HepG2 (cell line): ENCODE data around the gene SEPTIN10. TPM values are rescaled to one million over a fixed set of nuclear protein-coding genes. Genes with fewer than 3 reads are reported as not detected.

ENCODE experiments used
- ADNP ChIP-seq: sonication (generic); formaldehyde crosslinking; IDR thresholded peaks from 2 replicates; pipeline ENCODE4 v1.4.0; 2020; ENCODE audit warnings: missing genetic modification reagents
- BHLHE40 ChIP-seq: IDR thresholded peaks from 2 replicates; pipeline ENCODE4 v1.6.1; 2011; ENCODE audit warnings: low read length, improper control_type of control experiment
- BRD4 ChIP-seq: sonication (generic); formaldehyde crosslinking; IDR thresholded peaks from 2 replicates; pipeline ENCODE4 v1.4.0; 2020; ENCODE audit warnings: missing genetic modification reagents
- GLI4 ChIP-seq: sonication (generic); formaldehyde crosslinking; IDR thresholded peaks from 2 replicates; pipeline ENCODE4 v1.5.1; 2020; ENCODE audit warnings: missing genetic modification reagents, mild to moderate bottlenecking, moderate library complexity, borderline replicate concordance
- KLF13 ChIP-seq: sonication (generic); formaldehyde crosslinking; IDR thresholded peaks from 2 replicates; pipeline ENCODE4 v1.4.0; 2020; ENCODE audit warnings: mild to moderate bottlenecking, missing genetic modification reagents
- MED8 ChIP-seq: sonication (generic); formaldehyde crosslinking; IDR thresholded peaks from 2 replicates; pipeline ENCODE4 v1.8.1; 2023; ENCODE audit warnings: mild to moderate bottlenecking, missing genetic modification reagents; ENCODE audit not compliant: insufficient replicate concordance
- MIXL1 ChIP-seq: IDR thresholded peaks from 2 replicates; pipeline ENCODE4 v1.6.1; 2016
- SMC3 ChIP-seq: IDR thresholded peaks from 2 replicates; pipeline ENCODE4 v1.6.1; 2011; ENCODE audit warnings: low read length, improper control_type of control experiment
- YEATS2 ChIP-seq: sonication (generic); formaldehyde crosslinking; IDR thresholded peaks from 2 replicates; pipeline ENCODE4 v1.4.0; 2020; ENCODE audit warnings: missing genetic modification reagents, borderline replicate concordance
- ZFYVE20 ChIP-seq: sonication (generic); formaldehyde crosslinking; IDR thresholded peaks from 2 replicates; pipeline ENCODE4 v1.8.0; 2023; ENCODE audit warnings: low read depth, mild to moderate bottlenecking, moderate library complexity, missing genetic modification reagents, borderline replicate concordance
- ZMYM4 ChIP-seq: sonication (generic); formaldehyde crosslinking; IDR thresholded peaks from 2 replicates; pipeline ENCODE4 v1.8.1; 2023; ENCODE audit warnings: mild to moderate bottlenecking, missing genetic modification reagents
- ZNF10 ChIP-seq: sonication (generic); formaldehyde crosslinking; IDR thresholded peaks from 2 replicates; pipeline ENCODE4 v1.4.0; 2020; ENCODE audit warnings: mild to moderate bottlenecking, low read depth, missing genetic modification reagents, borderline replicate concordance
- ZNF382 ChIP-seq: sonication (generic); formaldehyde crosslinking; IDR thresholded peaks from 2 replicates; pipeline ENCODE4 v1.5.0; 2020; ENCODE audit warnings: missing genetic modification reagents, mild to moderate bottlenecking, borderline replicate concordance
- ZNF629 ChIP-seq: sonication (generic); formaldehyde crosslinking; conservative IDR thresholded peaks from 2 replicates; pipeline ENCODE4 v1.5.0; 2020; ENCODE audit warnings: missing genetic modification reagents
- ZNF749 ChIP-seq: sonication (generic); formaldehyde crosslinking; IDR thresholded peaks from 2 replicates; pipeline ENCODE4 v1.8.0; 2022; ENCODE audit warnings: mild to moderate bottlenecking, missing genetic modification reagents, moderate library complexity, borderline replicate concordance
- ZNF761 ChIP-seq: sonication (generic); formaldehyde crosslinking; conservative IDR thresholded peaks from 2 replicates; pipeline ENCODE4 v1.4.0; 2020; ENCODE audit warnings: mild to moderate bottlenecking, missing genetic modification reagents
- ZNF879 ChIP-seq: sonication (generic); formaldehyde crosslinking; IDR thresholded peaks from 2 replicates; pipeline ENCODE4 v1.8.1; 2023; ENCODE audit warnings: missing genetic modification reagents
- polyA plus RNA-seq, 8 experiments: library from polyadenylated mRNA; depleted of rRNA in 3 of 8; stranded (reverse) in 7 of 8; unstranded in 1 of 8; fragments of >200 nt; fragmentation: Illumina TruSeq in 4 of 8; extraction: Trizol in 4 of 8; gene quantifications; 2 replicates each; pipeline versions ENCODE4 v1.2.1 to v1.2.3, GENCODE V29; 2011 to 2016; ENCODE audit warnings: low read depth in 4 of 8, missing spikeins in 1 of 8, mixed read lengths in 1 of 8; ENCODE audit not compliant: insufficient read depth in 1 of 8
- total RNA-seq, 5 experiments: library from RNA; depleted of rRNA; stranded (reverse); fragments of >200 nt; fragmentation: Illumina TruSeq; extraction: Trizol; gene quantifications; 2 replicates each; pipeline ENCODE4 v1.2.3, GENCODE V29; 2016; ENCODE audit warnings: low read depth in 1 of 5
- TF ChIP-seq, protein P1 (sequence below): sonication (generic); formaldehyde crosslinking; IDR thresholded peaks from 2 replicates; pipeline ENCODE4 v1.8.1; 2023; ENCODE audit warnings: mild to moderate bottlenecking, missing genetic modification reagents
- TF ChIP-seq, protein P2 (sequence below): sonication (generic); formaldehyde crosslinking; IDR thresholded peaks from 2 replicates; pipeline ENCODE4 v1.8.0; 2022; ENCODE audit warnings: mild to moderate bottlenecking, missing genetic modification reagents, moderate library complexity
- TF ChIP-seq, protein P3 (sequence below): sonication (generic); formaldehyde crosslinking; IDR thresholded peaks from 2 replicates; pipeline ENCODE4 v1.4.0; 2020; ENCODE audit warnings: missing genetic modification reagents; ENCODE audit errors: not compliant biosample characterization
- TF ChIP-seq, protein P4 (sequence below): sonication (generic); formaldehyde crosslinking; IDR thresholded peaks from 2 replicates; pipeline ENCODE4 v1.4.0; 2020; ENCODE audit warnings: mild to moderate bottlenecking, missing genetic modification reagents, borderline replicate concordance

SEPTIN10 gene
- total and polyA plus RNA-seq, 2 of the 13 experiments (the other 11 are each of a cell fraction or from before 2014, with no cell fraction given) = 45.8 to 67.5 TPM

DNA sequence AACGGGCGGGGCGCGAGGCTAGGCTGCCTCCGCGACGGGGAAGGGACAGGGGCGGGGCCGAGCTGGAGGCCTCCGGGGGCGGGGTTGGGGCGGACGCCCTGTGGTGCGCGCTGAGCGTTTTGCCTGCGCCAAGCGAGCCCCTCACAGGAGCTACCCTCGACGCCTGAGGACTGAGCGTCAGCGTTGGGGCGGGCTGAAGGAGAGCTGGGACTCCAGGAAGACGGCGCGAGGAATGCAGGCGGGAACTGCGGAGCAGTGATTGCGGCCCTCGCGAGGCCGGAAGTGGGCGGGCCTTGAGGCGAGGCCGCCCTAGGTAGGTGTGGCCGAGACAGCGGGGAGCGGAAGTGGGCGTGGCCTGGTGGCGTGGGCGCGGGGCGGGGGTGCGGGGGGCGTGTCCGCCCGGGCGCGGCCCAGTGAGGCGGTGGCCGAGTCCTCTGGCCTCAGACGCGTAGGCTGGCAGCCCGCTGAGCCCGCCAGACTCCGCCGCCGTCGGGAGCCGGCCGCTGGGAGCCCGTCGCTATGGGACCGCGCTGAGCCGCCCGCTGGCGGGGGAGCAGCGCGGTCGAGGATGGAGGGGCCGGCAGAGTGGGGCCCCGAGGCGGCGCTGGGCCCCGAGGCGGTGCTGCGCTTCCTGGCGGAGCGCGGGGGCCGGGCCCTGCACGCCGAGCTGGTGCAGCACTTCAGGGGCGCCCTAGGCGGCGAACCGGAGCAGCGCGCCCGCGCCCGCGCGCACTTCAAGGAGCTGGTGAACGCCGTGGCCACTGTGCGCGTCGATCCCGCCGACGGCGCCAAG, at the start of gene SEPTIN10, which contains the start of gene SOWAHC (continued):
- TF ChIP-seq, protein P1, sequence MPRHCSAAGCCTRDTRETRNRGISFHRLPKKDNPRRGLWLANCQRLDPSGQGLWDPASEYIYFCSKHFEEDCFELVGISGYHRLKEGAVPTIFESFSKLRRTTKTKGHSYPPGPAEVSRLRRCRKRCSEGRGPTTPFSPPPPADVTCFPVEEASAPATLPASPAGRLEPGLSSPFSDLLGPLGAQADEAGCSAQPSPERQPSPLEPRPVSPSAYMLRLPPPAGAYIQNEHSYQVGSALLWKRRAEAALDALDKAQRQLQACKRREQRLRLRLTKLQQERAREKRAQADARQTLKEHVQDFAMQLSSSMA (CRISPR knock-in tag) = peak; percentile 86
- TF ChIP-seq, protein P2, sequence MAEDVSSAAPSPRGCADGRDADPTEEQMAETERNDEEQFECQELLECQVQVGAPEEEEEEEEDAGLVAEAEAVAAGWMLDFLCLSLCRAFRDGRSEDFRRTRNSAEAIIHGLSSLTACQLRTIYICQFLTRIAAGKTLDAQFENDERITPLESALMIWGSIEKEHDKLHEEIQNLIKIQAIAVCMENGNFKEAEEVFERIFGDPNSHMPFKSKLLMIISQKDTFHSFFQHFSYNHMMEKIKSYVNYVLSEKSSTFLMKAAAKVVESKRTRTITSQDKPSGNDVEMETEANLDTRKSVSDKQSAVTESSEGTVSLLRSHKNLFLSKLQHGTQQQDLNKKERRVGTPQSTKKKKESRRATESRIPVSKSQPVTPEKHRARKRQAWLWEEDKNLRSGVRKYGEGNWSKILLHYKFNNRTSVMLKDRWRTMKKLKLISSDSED (CRISPR knock-in tag) = no peak
- TF ChIP-seq BHLHE40 (no peak), MED8 (CRISPR knock-in tag) (no peak), ZNF749 (CRISPR knock-in tag) (peak; percentile 74), ZNF879 (peak; percentile 88; the same call in 1 of the 2 replicates), ZNF629 (peak; percentile 59; the same call in 1 of the 2 replicates), ZMYM4 (CRISPR knock-in tag) (peak; percentile 83), ZNF10 (CRISPR knock-in tag) (no peak), KLF13 (peak; percentile 35; the same call in 1 of the 2 replicates), MIXL1 (CRISPR knock-in tag) (peak; percentile 84), GLI4 (CRISPR knock-in tag) (no peak), SMC3 (no peak), BRD4 (CRISPR knock-in tag) (no peak; the same call in 1 of the 2 replicates), ADNP (CRISPR knock-in tag) (no peak), ZNF761 (CRISPR knock-in tag) (peak; percentile 92; the same call in 1 of the 2 replicates), ZFYVE20 (CRISPR knock-in tag) (0 out of 2 replicates have a peak, but pooled peaks have one; percentile 16), ZNF382 (CRISPR knock-in tag) (no peak), YEATS2 (CRISPR knock-in tag) (peak; percentile 86)
- TF ChIP-seq, protein P3, sequence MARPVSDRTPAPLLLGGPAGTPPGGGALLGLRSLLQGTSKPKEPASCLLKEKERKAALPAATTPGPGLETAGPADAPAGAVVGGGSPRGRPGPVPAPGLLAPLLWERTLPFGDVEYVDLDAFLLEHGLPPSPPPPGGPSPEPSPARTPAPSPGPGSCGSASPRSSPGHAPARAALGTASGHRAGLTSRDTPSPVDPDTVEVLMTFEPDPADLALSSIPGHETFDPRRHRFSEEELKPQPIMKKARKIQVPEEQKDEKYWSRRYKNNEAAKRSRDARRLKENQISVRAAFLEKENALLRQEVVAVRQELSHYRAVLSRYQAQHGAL (CRISPR knock-in tag) = peak; percentile 90
- TF ChIP-seq, protein P4, sequence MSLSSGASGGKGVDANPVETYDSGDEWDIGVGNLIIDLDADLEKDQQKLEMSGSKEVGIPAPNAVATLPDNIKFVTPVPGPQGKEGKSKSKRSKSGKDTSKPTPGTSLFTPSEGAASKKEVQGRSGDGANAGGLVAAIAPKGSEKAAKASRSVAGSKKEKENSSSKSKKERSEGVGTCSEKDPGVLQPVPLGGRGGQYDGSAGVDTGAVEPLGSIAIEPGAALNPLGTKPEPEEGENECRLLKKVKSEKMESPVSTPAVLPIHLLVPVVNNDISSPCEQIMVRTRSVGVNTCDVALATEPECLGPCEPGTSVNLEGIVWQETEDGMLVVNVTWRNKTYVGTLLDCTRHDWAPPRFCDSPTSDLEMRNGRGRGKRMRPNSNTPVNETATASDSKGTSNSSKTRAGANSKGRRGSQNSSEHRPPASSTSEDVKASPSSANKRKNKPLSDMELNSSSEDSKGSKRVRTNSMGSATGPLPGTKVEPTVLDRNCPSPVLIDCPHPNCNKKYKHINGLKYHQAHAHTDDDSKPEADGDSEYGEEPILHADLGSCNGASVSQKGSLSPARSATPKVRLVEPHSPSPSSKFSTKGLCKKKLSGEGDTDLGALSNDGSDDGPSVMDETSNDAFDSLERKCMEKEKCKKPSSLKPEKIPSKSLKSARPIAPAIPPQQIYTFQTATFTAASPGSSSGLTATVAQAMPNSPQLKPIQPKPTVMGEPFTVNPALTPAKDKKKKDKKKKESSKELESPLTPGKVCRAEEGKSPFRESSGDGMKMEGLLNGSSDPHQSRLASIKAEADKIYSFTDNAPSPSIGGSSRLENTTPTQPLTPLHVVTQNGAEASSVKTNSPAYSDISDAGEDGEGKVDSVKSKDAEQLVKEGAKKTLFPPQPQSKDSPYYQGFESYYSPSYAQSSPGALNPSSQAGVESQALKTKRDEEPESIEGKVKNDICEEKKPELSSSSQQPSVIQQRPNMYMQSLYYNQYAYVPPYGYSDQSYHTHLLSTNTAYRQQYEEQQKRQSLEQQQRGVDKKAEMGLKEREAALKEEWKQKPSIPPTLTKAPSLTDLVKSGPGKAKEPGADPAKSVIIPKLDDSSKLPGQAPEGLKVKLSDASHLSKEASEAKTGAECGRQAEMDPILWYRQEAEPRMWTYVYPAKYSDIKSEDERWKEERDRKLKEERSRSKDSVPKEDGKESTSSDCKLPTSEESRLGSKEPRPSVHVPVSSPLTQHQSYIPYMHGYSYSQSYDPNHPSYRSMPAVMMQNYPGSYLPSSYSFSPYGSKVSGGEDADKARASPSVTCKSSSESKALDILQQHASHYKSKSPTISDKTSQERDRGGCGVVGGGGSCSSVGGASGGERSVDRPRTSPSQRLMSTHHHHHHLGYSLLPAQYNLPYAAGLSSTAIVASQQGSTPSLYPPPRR = peak; percentile 93
